Caco-2 (cell line): ENCODE results near the gene ZNF575. TPM values are rescaled to one million over a fixed set of nuclear protein-coding genes. Genes with fewer than 3 reads are reported as not detected.

Experiments
- BruUV-seq: library from RNA; stranded (reverse); fragments of 400-500 nt; replicated peaks from 2 replicates; lab custom pipeline; 2021; lab: Mats Ljungman, UMichigan
- CTCF ChIA-PET: fragments of 300-600 bp; sonication (Branson Sonifier 250); formaldehyde crosslinking; loops from one replicate; lab custom pipeline; 2022; ENCODE audit warnings: antibody characterized with exemption; lab: Charles Lee
- POLR2A ChIA-PET: fragments of 300-600 bp; sonication (Branson Sonifier 250); formaldehyde crosslinking; loops from one replicate; lab custom pipeline; 2022; ENCODE audit warnings: antibody characterized with exemption; lab: Charles Lee
- DNase-seq, 2 experiments: peaks; one replicate each; pipeline versions ENCODE4 v3.0.0 to v3.0.0-alpha.2; 2020 to 2022
- H3K27me3 ChIP-seq: replicated peaks from 2 replicates; pipeline ENCODE4 v1.6.0; 2011; ENCODE audit warnings: low read length; ENCODE audit not compliant: control insufficient read depth, insufficient read depth
- H3K36me3 ChIP-seq: 2 replicates; pipeline ENCODE4 v1.5.1; 2011; ENCODE audit warnings: low read length; ENCODE audit not compliant: control insufficient read depth, insufficient read depth
- H3K4me1 ChIP-seq: fragments of 250-450 bp; sonication (Bioruptor Pico); 2 replicates; pipeline ENCODE4 v1.5.1; 2020; ENCODE audit warnings: mild to moderate bottlenecking
- H3K4me3 ChIP-seq: 2 replicates; pipeline ENCODE4 v1.5.1; 2011; ENCODE audit warnings: low read depth, mild to moderate bottlenecking, control low read depth, low read length
- H3K9me3 ChIP-seq: fragments of 250-450 bp; sonication (Bioruptor Pico); 2 replicates; pipeline ENCODE4 v1.5.1; 2020; ENCODE audit warnings: mild to moderate bottlenecking, moderate library complexity
- H3K27ac Mint-ChIP-seq: one replicate; pipeline ENCODE4 v1.8.0; 2022; ENCODE audit warnings: mixed read lengths; ENCODE audit not compliant: unreplicated experiment
- H3K27me3 Mint-ChIP-seq: one replicate; pipeline ENCODE4 v1.8.0; 2022; ENCODE audit warnings: mixed read lengths; ENCODE audit not compliant: insufficient read depth, unreplicated experiment
- H3K36me3 Mint-ChIP-seq: one replicate; pipeline ENCODE4 v1.8.0; 2022; ENCODE audit warnings: mild to moderate bottlenecking, mixed read lengths; ENCODE audit not compliant: insufficient read depth, unreplicated experiment
- H3K4me1 Mint-ChIP-seq: one replicate; pipeline ENCODE4 v1.8.0; 2022; ENCODE audit warnings: low read depth, mixed read lengths; ENCODE audit not compliant: unreplicated experiment
- H3K4me3 Mint-ChIP-seq: one replicate; pipeline ENCODE4 v1.8.0; 2022; ENCODE audit warnings: mild to moderate bottlenecking, moderate library complexity, mixed read lengths; ENCODE audit not compliant: unreplicated experiment
- H3K9me3 Mint-ChIP-seq: one replicate; pipeline ENCODE4 v1.8.0; 2022; ENCODE audit warnings: mixed read lengths; ENCODE audit not compliant: unreplicated experiment
- intact Hi-C: fragments of 100-400 bp; cut with micrococcal nuclease; formaldehyde crosslinking; loops from one replicate; pipeline ENCODE4 v1.10.0; 2022; ENCODE audit not compliant: unreplicated experiment
- total RNA-seq: library from RNA; stranded (reverse); gene quantifications from 2 replicates; pipeline ENCODE4 v1.2.3, GENCODE V29; 2022
- TF ChIP-seq, protein P1 (sequence below), 2 experiments: fragments of 200-600 bp in 1 of 2; IDR thresholded peaks; 1 replicate in 1 of 2; 2 replicates in 1 of 2; pipeline versions ENCODE4 v1.5.1 to v1.8.0; 2011 to 2022; ENCODE audit warnings: antibody characterized with exemption in 1 of 2, control low read depth in 1 of 2, inconsistent platforms in 1 of 2, low read depth in 1 of 2, low read length in 1 of 2, mild to moderate bottlenecking in 1 of 2, moderate library complexity in 1 of 2; ENCODE audit not compliant: insufficient read depth in 1 of 2, severe bottlenecking in 1 of 2, unreplicated experiment in 1 of 2

ZNF575 gene
- total RNA-seq, 1 experiment from 2014 or later = 1.00 TPM

DNA sequence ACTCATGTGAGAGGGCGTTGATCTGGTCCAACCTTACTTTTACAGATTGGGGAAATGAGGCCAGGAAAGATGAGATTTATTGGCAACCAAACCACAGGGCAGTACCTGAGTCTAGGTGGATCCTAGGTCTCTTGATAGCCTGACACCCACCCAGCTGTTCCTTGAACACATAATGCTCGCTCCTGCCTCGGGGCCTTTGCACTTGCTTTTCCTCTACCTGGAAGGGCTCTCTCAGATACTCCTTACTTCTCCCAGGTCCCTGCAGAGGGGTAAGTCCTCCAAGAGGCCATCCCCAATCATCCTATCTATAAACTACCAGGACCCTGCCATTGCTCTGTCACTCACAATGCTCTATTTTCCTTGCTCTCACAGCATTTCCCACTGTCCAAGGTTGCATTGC lies 7.4 kb downstream of the ZNF575 start:
- no peaks in the 10 kb centered on the region for H3K27me3 ChIP-seq
- Mint-ChIP-seq H3K4me3 (no peak overlapping the region), H3K36me3 (peaks cover 46% of the 10 kb centered on the region), H3K27me3 (no peaks in the 10 kb centered on the region), H3K27ac (no peak overlapping the region), H3K4me1 (peaks cover 3% of the 10 kb centered on the region), H3K9me3 (peaks cover 12% of the 10 kb centered on the region)
- H3K36me3 ChIP-seq = peaks cover 3% of the 10 kb centered on the region; the same call in 1 of the 2 replicates
- peaks cover 6% of the 10 kb centered on the region; the same call in 1 of the 2 replicates for H3K9me3 ChIP-seq
- CTCF ChIA-PET = no interaction called here
- no peak for DNase-seq
- POLR2A ChIA-PET = no interaction called here
- H3K4me1 ChIP-seq = no peaks in the 10 kb centered on the region
- intact Hi-C loops = no loop called here
- no TSS peak for BruUV-seq
- H3K4me3 ChIP-seq = no peak overlapping the region
- TF ChIP-seq, protein P1, sequence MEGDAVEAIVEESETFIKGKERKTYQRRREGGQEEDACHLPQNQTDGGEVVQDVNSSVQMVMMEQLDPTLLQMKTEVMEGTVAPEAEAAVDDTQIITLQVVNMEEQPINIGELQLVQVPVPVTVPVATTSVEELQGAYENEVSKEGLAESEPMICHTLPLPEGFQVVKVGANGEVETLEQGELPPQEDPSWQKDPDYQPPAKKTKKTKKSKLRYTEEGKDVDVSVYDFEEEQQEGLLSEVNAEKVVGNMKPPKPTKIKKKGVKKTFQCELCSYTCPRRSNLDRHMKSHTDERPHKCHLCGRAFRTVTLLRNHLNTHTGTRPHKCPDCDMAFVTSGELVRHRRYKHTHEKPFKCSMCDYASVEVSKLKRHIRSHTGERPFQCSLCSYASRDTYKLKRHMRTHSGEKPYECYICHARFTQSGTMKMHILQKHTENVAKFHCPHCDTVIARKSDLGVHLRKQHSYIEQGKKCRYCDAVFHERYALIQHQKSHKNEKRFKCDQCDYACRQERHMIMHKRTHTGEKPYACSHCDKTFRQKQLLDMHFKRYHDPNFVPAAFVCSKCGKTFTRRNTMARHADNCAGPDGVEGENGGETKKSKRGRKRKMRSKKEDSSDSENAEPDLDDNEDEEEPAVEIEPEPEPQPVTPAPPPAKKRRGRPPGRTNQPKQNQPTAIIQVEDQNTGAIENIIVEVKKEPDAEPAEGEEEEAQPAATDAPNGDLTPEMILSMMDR (IDR thresholded peaks at IDR 0.05; ENCODE audit: insufficient read depth in 1 of 2, low read depth in 1 of 2, low read length in 1 of 2, severe bottlenecking in 1 of 2, unreplicated experiment in 1 of 2) = no peak

DNA sequence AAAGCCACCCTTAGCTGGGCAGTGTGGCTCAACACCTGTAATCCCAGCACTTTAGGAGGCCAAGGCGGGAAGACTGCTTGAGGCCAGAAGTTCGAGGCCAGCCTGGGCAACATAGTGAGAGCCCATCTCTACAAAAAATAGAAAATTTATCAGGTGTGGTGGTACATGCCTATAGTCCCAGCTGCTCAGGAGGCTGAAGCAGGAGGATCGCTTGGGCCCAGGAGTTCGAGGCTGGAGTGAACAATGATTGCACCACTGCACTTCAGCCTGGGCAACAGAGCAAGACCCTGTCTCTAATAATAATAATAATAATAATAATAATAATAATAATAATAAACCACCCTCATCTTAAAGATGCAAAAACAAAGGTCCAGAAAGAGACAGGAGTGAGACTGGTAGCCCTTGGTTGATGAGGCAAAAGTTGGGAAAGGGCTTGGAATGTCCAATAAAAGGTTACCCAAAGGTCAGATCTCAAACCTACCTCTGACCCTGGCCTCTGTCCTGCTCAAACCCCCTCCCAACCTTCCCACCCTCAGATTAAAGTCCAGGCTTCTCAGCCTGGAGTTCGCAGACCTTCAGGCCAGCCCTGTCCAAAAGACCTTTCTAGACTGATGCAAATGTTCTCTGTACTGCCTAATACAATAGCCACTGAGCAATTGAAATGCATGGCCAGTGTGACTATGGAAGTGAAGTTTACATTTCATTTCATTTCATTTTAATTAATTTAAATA lies 9.1 kb downstream of the ZNF575 start:
- Mint-ChIP-seq H3K27me3 (no peaks in the 10 kb centered on the region), H3K27ac (no peak overlapping the region), H3K36me3 (peaks cover 44% of the 10 kb centered on the region), H3K4me1 (no peaks in the 10 kb centered on the region), H3K9me3 (peaks cover 12% of the 10 kb centered on the region), H3K4me3 (no peak overlapping the region)
- DNase-seq = no peak
- H3K9me3 ChIP-seq = peaks cover 6% of the 10 kb centered on the region; the same call in 1 of the 2 replicates
- TF ChIP-seq, protein P1 (IDR thresholded peaks at IDR 0.05; ENCODE audit: insufficient read depth in 1 of 2, low read depth in 1 of 2, low read length in 1 of 2, severe bottlenecking in 1 of 2, unreplicated experiment in 1 of 2) = no peak
- peaks cover 3% of the 10 kb centered on the region; the same call in 1 of the 2 replicates for H3K36me3 ChIP-seq
- no TSS peak for BruUV-seq
- ChIA-PET CTCF (no interaction called here), POLR2A (no interaction called here)
- no peak overlapping the region for H3K4me3 ChIP-seq
- intact Hi-C loops = no loop called here
- no peaks in the 10 kb centered on the region for H3K27me3 ChIP-seq
- no peaks in the 10 kb centered on the region for H3K4me1 ChIP-seq

DNA sequence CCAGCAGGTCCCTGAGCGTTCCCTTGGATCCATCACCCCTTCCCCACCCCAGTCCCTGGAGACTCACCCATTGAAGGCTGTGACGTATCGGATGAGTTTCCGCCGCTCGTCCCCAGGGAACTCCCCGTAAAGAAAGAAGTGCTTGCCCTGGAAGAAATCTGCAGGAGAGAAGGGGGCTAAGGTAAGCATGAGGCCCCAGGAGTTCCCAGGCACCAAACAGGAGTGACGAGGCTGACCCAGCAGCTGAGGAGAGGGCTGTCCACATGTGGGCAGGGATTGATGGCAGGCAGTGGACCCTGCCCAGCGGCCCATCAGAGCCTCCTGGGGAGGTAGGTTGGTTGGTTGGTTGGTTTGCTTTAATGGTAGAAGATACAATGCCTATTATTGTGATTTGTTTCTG lies 11.1 kb downstream of the ZNF575 start:
- Mint-ChIP-seq H3K27ac (no peak overlapping the region), H3K4me3 (no peak overlapping the region), H3K27me3 (no peaks in the 10 kb centered on the region), H3K36me3 (peaks cover 35% of the 10 kb centered on the region), H3K9me3 (peaks cover 6% of the 10 kb centered on the region), H3K4me1 (no peaks in the 10 kb centered on the region)
- no TSS peak for BruUV-seq
- H3K4me3 ChIP-seq = no peak overlapping the region
- CTCF ChIA-PET = no interaction called here
- TF ChIP-seq, protein P1 (IDR thresholded peaks at IDR 0.05; ENCODE audit: insufficient read depth in 1 of 2, low read depth in 1 of 2, low read length in 1 of 2, severe bottlenecking in 1 of 2, unreplicated experiment in 1 of 2) = no peak
- no peaks in the 10 kb centered on the region for H3K27me3 ChIP-seq
- intact Hi-C loops = no loop called here
- peaks cover 2% of the 10 kb centered on the region; the same call in 1 of the 2 replicates for H3K36me3 ChIP-seq
- no peak for DNase-seq
- peaks cover 3% of the 10 kb centered on the region; the same call in 1 of the 2 replicates for H3K9me3 ChIP-seq
- POLR2A ChIA-PET = no interaction called here
- no peaks in the 10 kb centered on the region for H3K4me1 ChIP-seq
